Neutrophil (primary cell): ENCODE data around the gene MS4A7.

Experiments used
- H3K27ac ChIP-seq: fragments of 200-600 bp; sonication (generic); 2 replicates; pipeline ENCODE4 v1.5.1; 2016; ENCODE audit warnings: mild to moderate bottlenecking, moderate library complexity
- H3K27me3 ChIP-seq: fragments of 200-600 bp; sonication (generic); 2 replicates; pipeline ENCODE4 v1.6.0; 2016; ENCODE audit warnings: mild to moderate bottlenecking
- H3K36me3 ChIP-seq: fragments of 200-600 bp; sonication (generic); 2 replicates; pipeline ENCODE4 v1.5.1; 2017
- H3K4me1 ChIP-seq, 2 experiments: fragments of 200-600 bp in 1 of 2; sonication (generic) in 1 of 2; 1 replicate in 1 of 2; 2 replicates in 1 of 2; pipeline versions ENCODE4 v1.5.1 to v1.6.1; 2013 to 2016; ENCODE audit warnings: low read depth in 1 of 2, low read length in 1 of 2, mild to moderate bottlenecking in 1 of 2, moderate library complexity in 1 of 2; ENCODE audit not compliant: control insufficient read depth in 1 of 2, insufficient read depth in 1 of 2
- H3K4me3 ChIP-seq, 2 experiments: fragments of 200-600 bp in 1 of 2; sonication (generic) in 1 of 2; 1 replicate in 1 of 2; 2 replicates in 1 of 2; pipeline ENCODE4 v1.5.1; 2013 to 2016; ENCODE audit warnings: low read depth in 1 of 2, low read length in 1 of 2, mild to moderate bottlenecking in 1 of 2, moderate library complexity in 1 of 2
- H3K9me3 ChIP-seq: fragments of 200-600 bp; sonication (generic); 2 replicates; pipeline ENCODE4 v1.5.1; 2016
- CTCF ChIP-seq: fragments of 200-600 bp; sonication (generic); IDR thresholded peaks from 2 replicates; pipeline ENCODE4 v1.5.1; 2016; ENCODE audit warnings: antibody characterized with exemption

MS4A7 gene

DNA sequence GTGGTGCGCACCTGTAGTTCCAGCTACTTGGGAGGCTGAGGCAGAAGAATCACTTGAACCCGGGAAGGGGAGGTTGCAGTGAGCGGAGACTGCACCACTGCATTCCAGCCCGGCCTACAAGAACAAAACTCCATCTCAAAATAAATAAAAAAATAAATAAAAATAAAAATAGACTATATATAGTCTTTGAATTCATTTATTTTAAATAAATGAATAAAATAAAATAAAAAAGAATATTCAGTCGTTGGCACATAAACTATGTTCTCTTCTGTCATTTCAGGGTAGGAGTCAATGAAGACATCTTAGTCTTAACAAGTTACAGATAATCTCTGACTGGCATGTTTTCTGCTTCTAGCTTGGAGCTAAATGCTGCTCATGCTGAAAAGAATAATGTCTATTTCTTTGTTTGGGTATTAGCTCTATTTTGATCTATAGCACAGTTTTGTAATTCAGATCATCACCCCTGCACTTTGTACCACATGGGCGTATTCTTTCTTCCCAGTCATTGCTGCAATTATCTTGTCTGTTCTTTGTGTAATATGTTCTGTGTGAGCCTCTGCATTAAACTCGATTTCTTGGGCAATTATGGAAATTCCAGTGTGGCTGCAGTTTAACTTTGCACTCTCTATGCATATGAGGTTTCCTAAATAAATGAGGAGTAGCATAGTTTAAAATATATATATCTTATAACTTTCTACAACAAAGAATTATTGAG lies 16.5 kb downstream of the MS4A7 start:
- H3K27me3 ChIP-seq = no peaks in the 10 kb centered on the region
- H3K4me1 ChIP-seq = peaks cover 21 to 23% of the 10 kb centered on the region in 2 experiments
- no peak overlapping the region for H3K4me3 ChIP-seq
- no peaks in the 10 kb centered on the region for H3K36me3 ChIP-seq
- TF ChIP-seq CTCF = no peak
- no peaks in the 10 kb centered on the region for H3K9me3 ChIP-seq
- H3K27ac ChIP-seq = no peak overlapping the region

DNA sequence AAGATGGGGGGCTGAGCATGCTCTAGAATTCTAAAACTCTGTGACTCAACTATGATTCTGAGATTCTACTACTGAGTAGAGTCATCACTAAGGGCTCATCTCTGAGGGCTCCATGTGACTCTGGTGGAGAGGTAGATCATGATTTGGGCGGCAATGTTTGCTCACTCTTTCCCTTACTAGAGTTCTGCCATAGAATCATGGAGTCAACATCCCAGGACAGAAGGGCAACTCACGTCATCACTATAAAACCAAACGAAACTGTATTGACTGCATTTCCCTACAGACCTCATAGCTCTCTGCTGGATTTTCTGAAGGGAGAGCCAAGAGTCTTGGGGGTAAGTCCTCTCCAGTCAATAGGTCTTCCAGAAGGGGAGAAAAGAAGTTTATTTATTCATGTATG lies 18.1 kb downstream of the MS4A7 start, which contains the start of gene MS4A14:
Gene MS4A14 (plus strand): TSS at position 78 of the 400 bp plus-strand sequence. CDS start 120 bp downstream, at position 198.
- no peak for TF ChIP-seq CTCF
- Histone ChIP-seq H3K27me3 (no peaks in the 10 kb centered on the region), H3K4me1 (peaks cover 17 to 23% of the 10 kb centered on the region in 2 experiments), H3K36me3 (no peaks in the 10 kb centered on the region), H3K9me3 (no peaks in the 10 kb centered on the region), H3K4me3 (no peak within 1 kb of the TSS), H3K27ac (peak within 1 kb of the TSS; percentile 23)

GRCh38 chr11:60396799-60397198 lies 18.5 kb downstream of the MS4A7 start:
- no peaks in the 10 kb centered on the region for H3K9me3 ChIP-seq
- H3K4me3 ChIP-seq = no peak overlapping the region
- H3K27ac ChIP-seq = peak overlapping the region; percentile 23
- H3K4me1 ChIP-seq = peaks cover 17 to 23% of the 10 kb centered on the region in 2 experiments
- no peaks in the 10 kb centered on the region for H3K27me3 ChIP-seq
- H3K36me3 ChIP-seq = no peaks in the 10 kb centered on the region
- no peak for TF ChIP-seq CTCF

DNA sequence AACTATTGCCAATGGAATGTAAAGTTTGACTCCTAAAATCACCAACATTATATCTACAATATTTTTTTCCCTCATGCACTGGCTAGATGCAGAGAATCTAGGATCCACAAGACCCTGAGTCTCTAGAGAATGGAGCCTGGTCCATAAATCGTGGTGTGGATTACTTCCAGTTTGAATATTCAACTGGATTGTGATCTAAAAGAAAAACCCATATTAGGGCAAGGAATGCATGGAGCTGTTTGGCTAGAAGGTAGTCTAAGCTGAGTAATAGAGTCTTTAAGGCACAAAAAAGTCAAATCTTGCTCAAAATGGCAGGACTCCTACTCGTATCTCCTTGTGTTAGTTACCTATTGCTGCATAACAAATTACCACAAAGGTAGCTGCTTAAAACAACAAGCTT lies 41.7 kb downstream of the MS4A7 start:
- Histone ChIP-seq H3K9me3 (no peaks in the 10 kb centered on the region), H3K27me3 (no peaks in the 10 kb centered on the region), H3K4me3 (no peak overlapping the region), H3K36me3 (no peaks in the 10 kb centered on the region), H3K27ac (no peak overlapping the region), H3K4me1 (no peaks in the 10 kb centered on the region)
- no peak for TF ChIP-seq CTCF

DNA sequence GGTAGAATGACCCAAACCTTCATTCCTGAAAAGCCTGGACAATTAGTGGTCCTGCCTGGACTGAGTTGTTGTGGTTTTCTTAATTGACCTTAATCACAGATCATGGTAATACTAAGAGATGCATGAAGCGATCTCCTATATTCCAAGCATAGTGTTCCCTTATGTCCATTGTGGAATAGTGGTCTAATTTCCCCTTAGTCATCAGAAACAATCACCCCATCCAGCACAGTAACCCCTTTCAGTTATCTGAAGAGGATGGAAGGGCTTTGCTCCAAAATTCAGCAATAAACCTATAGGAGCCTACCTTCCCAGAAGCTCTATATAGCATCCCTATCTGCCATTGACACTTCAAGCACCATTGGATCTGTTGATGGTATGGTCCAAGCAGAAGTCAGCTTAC lies 44.3 kb downstream of the MS4A7 start:
- no peak overlapping the region for H3K27ac ChIP-seq
- no peak for TF ChIP-seq CTCF
- no peaks in the 10 kb centered on the region for H3K4me1 ChIP-seq
- no peaks in the 10 kb centered on the region for H3K9me3 ChIP-seq
- H3K36me3 ChIP-seq = no peaks in the 10 kb centered on the region
- H3K4me3 ChIP-seq = no peak overlapping the region
- H3K27me3 ChIP-seq = no peaks in the 10 kb centered on the region
